Kidney tubule cell (primary cell): Measurements from ENCODE around the gene TRIM6.
"Not testable (repeated sequence)": the region's sequence is repeated elsewhere in the genome, so short reads cannot be mapped to it uniquely, and the experiment has no call there.

Source experiments
- DNase-seq: peaks from one replicate; pipeline ENCODE4 v3.0.0-alpha.2; 2018; ENCODE audit warnings: low spot score

TRIM6 gene

GRCh38 chr11:5604896-5605295, 8.5 kb downstream of the TRIM6 start:
- peak; percentile 45 for DNase-seq

DNA sequence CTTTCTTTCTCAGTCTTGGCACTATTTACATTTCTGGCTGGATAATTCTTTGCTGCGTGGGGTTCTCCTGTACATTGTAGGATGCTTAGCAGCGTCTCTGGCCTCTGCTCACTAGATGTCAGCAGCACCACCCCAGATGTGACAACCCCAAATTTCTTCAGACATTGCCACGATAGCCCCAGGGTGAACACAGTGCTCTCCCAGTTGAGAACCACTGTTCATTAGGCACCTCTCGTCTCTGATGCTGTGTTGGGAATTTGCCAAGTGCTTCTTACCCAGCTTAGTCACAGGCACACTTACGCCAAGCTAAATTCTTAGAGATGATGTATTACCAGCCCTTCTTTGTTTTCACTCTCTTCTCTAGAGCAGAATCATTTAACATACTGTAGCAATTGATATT, 9.4 kb downstream of the TRIM6 start:
- DNase-seq = peak; percentile 65

DNA sequence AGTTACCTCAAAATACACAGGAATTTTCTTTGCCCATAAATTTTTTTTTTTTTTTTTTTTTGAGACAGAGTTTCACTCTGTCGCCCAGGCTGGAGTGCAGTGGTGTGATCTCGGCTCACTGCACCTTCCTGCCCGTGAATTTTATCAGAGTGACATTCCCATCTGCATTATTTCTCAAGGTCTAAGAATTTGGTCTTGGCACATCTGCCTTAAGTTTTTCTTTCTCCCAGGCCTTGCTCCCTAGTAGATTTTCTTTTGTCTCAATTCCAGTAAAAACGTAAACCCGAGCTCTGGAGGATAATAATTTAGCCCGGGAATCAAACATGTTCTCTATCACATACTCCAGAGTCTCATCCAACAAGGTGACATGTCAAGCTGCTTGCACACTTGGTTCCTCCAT, 12.4 kb downstream of the TRIM6 start:
- no peak for DNase-seq

- no peak for DNase-seq
Observed at GRCh38 chr11:5610446-5610845, 14.0 kb downstream of the TRIM6 start.

DNA sequence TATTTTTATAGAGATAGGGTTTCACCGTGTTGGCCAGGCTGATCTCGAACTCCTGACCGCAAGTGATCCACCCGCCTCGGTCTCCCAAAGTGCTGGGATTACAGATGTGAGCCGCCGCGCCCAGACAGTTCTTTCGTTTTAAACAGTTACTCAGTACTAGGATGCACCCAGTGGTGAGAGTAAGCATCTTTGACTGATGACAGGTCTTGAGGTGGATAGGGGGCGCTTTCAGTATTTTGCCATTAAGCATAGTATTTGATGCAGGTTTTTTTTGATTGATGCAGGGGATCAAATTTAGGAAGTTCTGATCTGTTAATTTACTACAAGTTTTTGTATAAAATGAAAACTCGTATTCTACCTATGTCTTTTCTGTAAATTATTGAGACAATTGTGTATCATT, 15.2 kb downstream of the TRIM6 start:
- DNase-seq = no peak

DNA sequence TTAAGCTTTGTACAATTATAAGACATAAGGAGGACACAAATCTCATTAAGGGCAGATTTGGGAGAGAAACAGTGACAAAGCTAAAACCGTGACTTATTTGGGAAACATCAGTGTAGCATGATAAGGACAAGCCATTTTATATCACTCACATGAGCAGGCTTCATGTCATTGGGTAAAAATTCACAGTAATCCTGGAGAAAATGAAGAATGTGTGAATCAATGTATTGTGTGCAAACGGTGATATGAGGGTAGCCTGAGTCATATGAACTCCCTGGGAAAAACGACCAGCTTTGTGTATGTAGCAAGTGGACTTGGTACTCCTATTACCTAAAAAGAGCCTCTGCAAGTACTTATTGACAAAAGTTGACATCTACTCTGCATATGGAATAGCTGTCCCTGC, 22.4 kb downstream of the TRIM6 start:
- peak; percentile 28 for DNase-seq

GRCh38 chr11:5620651-5621521, 24.4 kb downstream of the TRIM6 start:
- DNase-seq = peak; percentile 70

- DNase-seq = no peak
Observed at GRCh38 chr11:5621580-5621979, 25.1 kb downstream of the TRIM6 start.

DNA sequence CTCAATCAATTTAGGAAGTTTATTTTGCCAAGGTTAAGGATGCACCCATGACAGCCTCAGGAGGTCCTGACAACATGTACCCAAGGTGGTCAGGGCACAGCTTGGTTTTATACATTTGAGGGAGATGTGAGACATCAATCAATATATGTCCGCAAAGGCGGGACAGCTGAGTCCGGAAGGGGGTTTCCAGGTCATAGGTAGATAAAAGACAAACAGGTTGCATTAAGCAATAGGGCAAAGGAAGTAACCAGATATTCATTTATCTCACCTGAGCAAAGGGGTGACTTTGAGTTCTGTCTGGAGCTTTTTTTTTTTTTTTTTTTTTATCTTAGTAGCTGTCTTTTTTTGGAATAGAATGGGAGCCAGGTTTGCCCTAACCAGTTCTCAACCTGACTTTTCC, 26.4 kb downstream of the TRIM6 start:
- no peak for DNase-seq

GRCh38 chr11:5624489-5625279, 28.2 kb downstream of the TRIM6 start, which contains the start of gene TRIM34:
Gene TRIM34 (plus strand): TSS chr11:5625001. CDS start chr11:5632332, 7,331 bp downstream.
- DNase-seq = peak; percentile 76

DNA sequence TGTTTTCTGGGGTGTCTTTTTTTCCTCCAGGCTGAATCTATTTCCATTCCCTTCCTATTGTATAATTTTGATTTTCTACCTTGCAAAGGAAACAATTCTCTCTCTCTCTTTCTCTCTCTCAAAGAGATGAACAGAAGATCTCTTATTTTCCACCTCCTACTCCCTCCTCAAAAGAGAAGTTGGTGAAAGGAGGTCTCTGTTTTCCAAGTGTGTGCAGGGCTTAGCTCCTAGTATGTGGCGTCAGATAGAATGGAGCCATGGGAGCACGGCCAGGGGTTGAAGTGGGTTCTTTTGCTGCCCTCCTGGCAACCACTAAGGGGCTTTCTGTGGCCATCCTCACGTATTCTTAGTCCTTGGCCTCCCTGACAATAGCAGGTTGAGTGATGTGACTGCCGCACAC, 28.8 kb downstream of the TRIM6 start:
- DNase-seq = no peak

- no peak for DNase-seq
Observed at GRCh38 chr11:5626196-5626595, 29.8 kb downstream of the TRIM6 start.

DNA sequence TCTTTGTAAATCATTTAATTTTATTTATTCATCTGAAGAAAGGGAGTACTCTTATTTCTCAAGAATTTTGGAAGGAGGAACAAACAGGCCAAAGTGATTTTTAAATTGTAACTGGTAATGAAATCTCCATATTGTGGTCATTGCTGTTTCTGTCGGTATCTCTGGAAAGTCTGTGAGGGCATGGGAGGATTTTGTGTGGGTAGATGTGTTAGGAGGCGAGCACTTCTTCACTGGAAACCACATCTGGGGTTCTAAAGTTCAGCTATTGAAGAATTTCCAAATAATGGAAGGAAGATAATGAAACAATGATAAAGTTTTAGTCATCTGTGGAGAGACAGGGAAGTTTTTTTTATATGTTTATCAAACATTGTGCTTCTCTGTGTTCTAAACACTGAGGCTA, 35.0 kb downstream of the TRIM6 start:
- no peak for DNase-seq

- DNase-seq = no peak
Observed at GRCh38 chr11:5631969-5632635, 35.7 kb downstream of the TRIM6 start.

GRCh38 chr11:5639953-5640352, 43.5 kb downstream of the TRIM6 start:
- DNase-seq = no peak

GRCh38 chr11:5643585-5643984, 47.1 kb downstream of the TRIM6 start:
- DNase-seq = no peak

DNA sequence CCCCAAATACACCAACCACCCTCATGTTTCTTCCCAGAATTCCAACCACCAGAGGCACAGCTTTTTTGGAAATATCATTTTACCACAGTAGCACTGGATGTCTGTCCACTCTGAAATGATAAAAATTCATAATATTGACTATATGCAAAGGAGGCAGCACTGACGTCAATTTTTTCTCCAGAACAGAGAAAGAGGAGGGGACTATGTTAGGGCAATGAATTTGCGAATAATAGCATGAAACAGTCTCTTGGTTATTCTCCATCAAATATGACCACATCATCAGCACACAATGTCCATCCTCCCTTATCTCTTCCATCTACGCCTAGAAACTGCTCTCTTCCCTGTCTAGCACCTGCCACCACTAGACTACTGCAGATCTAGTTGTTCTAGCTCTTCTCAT, 49.7 kb downstream of the TRIM6 start:
- DNase-seq = no peak

GRCh38 chr11:5655474-5655873, 59.0 kb downstream of the TRIM6 start:
- DNase-seq = no peak

DNA sequence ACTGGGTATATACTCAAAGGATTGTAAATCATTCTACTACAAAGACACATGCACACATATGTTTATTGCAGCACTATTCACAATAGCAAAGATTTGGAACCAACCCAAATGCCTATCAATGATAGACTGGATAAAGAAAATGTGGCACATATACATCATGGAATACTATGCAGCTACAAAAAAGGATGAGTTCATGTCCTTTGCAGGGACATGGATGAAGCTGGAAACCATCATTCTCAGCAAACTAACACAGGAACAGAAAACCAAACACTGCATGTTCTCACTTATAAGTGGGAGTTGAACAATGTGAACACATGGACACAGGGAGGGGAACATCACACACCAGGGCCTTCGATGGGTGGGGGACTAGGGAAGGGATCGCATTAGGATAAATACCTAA, 60.5 kb downstream of the TRIM6 start:
- DNase-seq = not testable (repeated sequence)

GRCh38 chr11:5658318-5658717, 61.9 kb downstream of the TRIM6 start:
- DNase-seq = no peak
